HepG2 (cell line): ENCODE results near the gene KCTD19. TPM values are rescaled to one million over a fixed set of nuclear protein-coding genes. Genes with fewer than 3 reads are reported as not detected.
A peak's percentile ranks its signal among the peaks of the same experiment; 100 is the strongest.

ENCODE experiments used
- ELK4 ChIP-seq: sonication (generic); formaldehyde crosslinking; IDR thresholded peaks from 2 replicates; pipeline ENCODE4 v1.9.0; 2021; ENCODE audit warnings: missing genetic modification reagents, borderline replicate concordance
- ETV5 ChIP-seq: IDR thresholded peaks from 2 replicates; pipeline ENCODE4 v1.6.1; 2018; ENCODE audit warnings: missing biosample characterization, missing genetic modification reagents, inconsistent platforms, borderline replicate concordance
- GABPA ChIP-seq, 2 experiments: IDR thresholded peaks; 2 replicates each; pipeline ENCODE4 v1.6.1; 2011 to 2016; ENCODE audit warnings: low read depth in 2 of 2, low read length in 1 of 2, missing biosample characterization in 1 of 2, missing genetic modification characterization in 1 of 2
- KDM3A ChIP-seq: IDR thresholded peaks from 2 replicates; pipeline ENCODE4 v1.6.1; 2018; ENCODE audit warnings: low read depth, missing compliant biosample characterization
- LRRFIP1 ChIP-seq: sonication (generic); formaldehyde crosslinking; conservative IDR thresholded peaks from 2 replicates; pipeline ENCODE4 v1.4.0; 2020; ENCODE audit warnings: missing genetic modification reagents
- MIER3 ChIP-seq: IDR thresholded peaks from 2 replicates; pipeline ENCODE4 v1.6.1; 2016; ENCODE audit warnings: missing compliant biosample characterization, borderline replicate concordance
- ONECUT2 ChIP-seq: sonication (generic); formaldehyde crosslinking; IDR thresholded peaks from 2 replicates; pipeline ENCODE4 v1.4.0; 2020; ENCODE audit warnings: missing genetic modification reagents
- REST ChIP-seq, 2 experiments: IDR thresholded peaks; 2 replicates each; pipeline ENCODE4 v1.6.1; 2011 to 2012; ENCODE audit warnings: low read length in 2 of 2, borderline replicate concordance in 1 of 2, low read depth in 1 of 2, mild to moderate bottlenecking in 1 of 2, moderate library complexity in 1 of 2
- RXRB ChIP-seq: IDR thresholded peaks from 2 replicates; pipeline ENCODE4 v1.6.1; 2016; ENCODE audit warnings: borderline replicate concordance, missing genetic modification reagents, missing compliant biosample characterization
- SRF ChIP-seq: IDR thresholded peaks from 2 replicates; pipeline ENCODE4 v1.6.1; 2011; ENCODE audit warnings: mild to moderate bottlenecking, low read depth, low read length, moderate library complexity
- TAF1 ChIP-seq: sonication (generic); formaldehyde crosslinking; IDR thresholded peaks from 2 replicates; pipeline ENCODE4 v1.4.0; 2020; ENCODE audit warnings: missing genetic modification reagents
- TBP ChIP-seq: sonication (generic); formaldehyde crosslinking; IDR thresholded peaks from 2 replicates; pipeline ENCODE4 v1.5.0; 2020; ENCODE audit warnings: missing genetic modification reagents
- ZBTB10 ChIP-seq: sonication (generic); formaldehyde crosslinking; IDR thresholded peaks from 2 replicates; pipeline ENCODE4 v1.4.0; 2020; ENCODE audit warnings: missing genetic modification reagents, borderline replicate concordance
- ZBTB38 ChIP-seq: sonication (generic); formaldehyde crosslinking; IDR thresholded peaks from 2 replicates; pipeline ENCODE4 v1.5.1; 2020; ENCODE audit warnings: mild to moderate bottlenecking, missing genetic modification reagents
- ZFP37 ChIP-seq: sonication (generic); formaldehyde crosslinking; IDR thresholded peaks from 2 replicates; pipeline ENCODE4 v1.4.0; 2020; ENCODE audit warnings: missing genetic modification reagents, borderline replicate concordance
- ZMYM3 ChIP-seq: sonication (generic); formaldehyde crosslinking; IDR thresholded peaks from 2 replicates; pipeline ENCODE4 v1.5.1; 2020; ENCODE audit warnings: mild to moderate bottlenecking, missing genetic modification reagents
- ZNF256 ChIP-seq: sonication (generic); formaldehyde crosslinking; conservative IDR thresholded peaks from 2 replicates; pipeline ENCODE4 v1.4.0; 2020; ENCODE audit warnings: missing genetic modification reagents
- ZNF331 ChIP-seq: sonication (generic); formaldehyde crosslinking; IDR thresholded peaks from 2 replicates; pipeline ENCODE4 v1.4.0; 2020; ENCODE audit warnings: missing genetic modification reagents
- ZNF558 ChIP-seq: sonication (generic); formaldehyde crosslinking; IDR thresholded peaks from 2 replicates; pipeline ENCODE4 v1.9.0; 2022; ENCODE audit warnings: mild to moderate bottlenecking, missing genetic modification reagents, borderline replicate concordance
- polyA plus RNA-seq, 8 experiments: library from polyadenylated mRNA; depleted of rRNA in 3 of 8; stranded (reverse) in 7 of 8; unstranded in 1 of 8; fragments of >200 nt; fragmentation: Illumina TruSeq in 4 of 8; extraction: Trizol in 4 of 8; gene quantifications; 2 replicates each; pipeline versions ENCODE4 v1.2.1 to v1.2.3, GENCODE V29; 2011 to 2016; ENCODE audit warnings: low read depth in 4 of 8, missing spikeins in 1 of 8, mixed read lengths in 1 of 8; ENCODE audit not compliant: insufficient read depth in 1 of 8
- total RNA-seq, 5 experiments: library from RNA; depleted of rRNA; stranded (reverse); fragments of >200 nt; fragmentation: Illumina TruSeq; extraction: Trizol; gene quantifications; 2 replicates each; pipeline ENCODE4 v1.2.3, GENCODE V29; 2016; ENCODE audit warnings: low read depth in 1 of 5

The KCTD19 gene
- total and polyA plus RNA-seq, 2 of the 13 experiments (the other 11 are each of a cell fraction or from before 2014, with no cell fraction given) = not detected

GRCh38 chr16:67246081-67246755, 80.3 kb downstream of the KCTD19 start (continued):
- TF ChIP-seq ONECUT2 (CRISPR knock-in tag) (peak; percentile 51; the same call in 1 of the 2 replicates), ZBTB10 (CRISPR knock-in tag) (peak; percentile 99), KDM3A (CRISPR knock-in tag) (peak; percentile 97), GABPA (IDR thresholded peaks at IDR 0.05; ENCODE audit: low read depth, low read length) (peak; percentile 67), GABPA (CRISPR knock-in tag; IDR thresholded peaks at IDR 0.05; ENCODE audit: low read depth) (peak; percentile 84), ETV5 (CRISPR knock-in tag) (peak; percentile 81), ZNF256 (CRISPR knock-in tag) (no peak), ZBTB38 (CRISPR knock-in tag) (no peak; the same call in none of the 2 replicates), ZNF558 (peak; percentile 96; the same call in 1 of the 2 replicates), ZFP37 (CRISPR knock-in tag) (0 out of 2 replicates have a peak, but pooled peaks have one; percentile 40), REST (IDR thresholded peaks at IDR 0.05; ENCODE audit: borderline replicate concordance in 1 of 2, low read depth in 1 of 2, low read length in 2 of 2) (no peak; a peak in 1 of 4 replicates), SRF (no peak), TBP (CRISPR knock-in tag) (no peak), ELK4 (CRISPR knock-in tag) (no peak), MIER3 (CRISPR knock-in tag) (peak; percentile 97; the same call in 1 of the 2 replicates), RXRB (CRISPR knock-in tag) (peak; percentile 74), TAF1 (peak; percentile 59), LRRFIP1 (no peak), ZMYM3 (CRISPR knock-in tag) (peak; percentile 53; the same call in 1 of the 2 replicates), ZNF331 (CRISPR knock-in tag) (peak; percentile 93)
